GM21786 (cell line): ENCODE measurements around the gene TEX261.
"Not testable (repeated sequence)": the region's sequence is repeated elsewhere in the genome, so short reads cannot be mapped to it uniquely, and the experiment has no call there.

ENCODE experiments used
- ATAC-seq: cut with Tn5 transposase; IDR thresholded peaks from one replicate; pipeline ENCODE4 v1.9.1; 2021; ENCODE audit not compliant: unreplicated experiment

TEX261 gene

DNA sequence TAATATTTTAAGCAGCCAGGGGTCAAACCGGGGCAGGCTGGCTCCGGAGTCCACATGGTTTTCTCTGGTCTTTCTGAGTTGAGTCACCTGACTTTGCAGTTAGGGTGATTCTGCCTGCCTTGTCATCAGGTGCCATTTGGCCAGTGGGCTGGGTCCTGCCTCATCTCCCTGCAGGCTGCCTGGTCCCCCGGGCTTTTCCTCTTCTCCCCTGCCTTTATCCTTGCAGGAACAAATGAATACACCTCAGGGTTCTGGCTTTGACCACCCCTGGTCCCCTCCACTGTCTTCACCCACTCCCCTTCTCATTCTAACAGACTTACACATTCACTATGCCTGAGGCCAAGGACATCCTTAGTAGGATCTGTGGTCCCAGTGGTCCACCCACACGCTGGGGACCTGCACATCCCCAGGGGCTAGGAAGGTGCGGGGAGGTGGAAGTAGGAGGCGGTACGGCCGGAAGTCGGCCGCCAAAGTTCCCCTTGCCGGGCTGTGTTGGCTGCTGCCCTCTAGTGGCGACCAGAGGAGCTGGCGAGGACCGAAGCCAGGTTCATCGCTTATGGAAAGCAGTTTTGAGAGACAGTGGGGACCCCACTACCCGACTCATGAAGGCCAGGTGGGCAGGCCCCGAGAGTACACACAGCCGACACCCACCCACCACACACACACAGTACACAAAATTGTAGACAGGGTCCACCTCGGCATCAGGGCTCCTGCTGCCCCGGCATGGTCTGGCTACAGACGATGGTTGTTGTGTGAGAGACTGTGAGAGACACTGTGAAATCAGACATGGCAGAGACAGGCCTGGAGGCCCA is 6.3 kb upstream of the TEX261 start:
- ATAC-seq, result peak; percentile 95

DNA sequence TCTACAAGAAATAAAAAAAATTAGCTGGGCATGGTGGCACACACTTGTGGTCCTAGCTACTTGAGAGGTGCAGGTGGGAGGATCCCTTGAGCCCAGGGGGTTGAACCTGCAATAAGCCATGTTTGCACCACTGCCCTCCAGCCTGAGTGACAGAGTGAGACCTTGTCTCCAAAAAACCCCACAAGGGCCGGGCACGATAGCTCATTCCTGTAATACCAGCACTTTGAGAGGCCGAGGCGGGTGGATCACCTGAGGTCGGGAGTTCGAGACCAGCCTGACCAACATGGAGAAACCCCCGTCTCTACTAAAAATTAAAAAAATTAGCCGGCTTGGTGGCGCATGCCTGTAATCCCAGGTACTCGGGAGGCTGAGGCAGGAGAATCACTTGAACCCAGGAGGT is 5.3 kb upstream of the TEX261 start:
- not testable (repeated sequence) for ATAC-seq

DNA sequence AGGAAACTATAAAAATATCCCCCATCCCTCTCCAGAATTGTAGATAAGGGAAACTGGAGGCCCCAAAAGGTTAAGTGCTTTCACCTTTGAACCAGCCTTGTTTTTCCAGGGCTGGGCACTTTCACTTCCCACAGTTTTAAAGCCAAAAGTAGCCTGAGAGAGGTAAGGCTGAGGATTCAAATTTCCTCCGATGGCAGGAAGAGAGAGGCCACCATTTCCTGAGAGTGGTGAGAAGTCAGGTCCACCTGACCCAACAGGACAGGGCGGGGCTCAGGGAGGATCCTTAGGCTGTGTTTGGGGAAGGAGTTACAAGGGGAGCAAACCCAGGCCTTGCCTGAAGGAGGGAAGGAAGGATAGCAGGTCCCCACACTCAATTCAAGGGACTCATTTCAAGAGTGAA is 4.7 kb upstream of the TEX261 start:
- ATAC-seq, result no peak

GRCh38 chr2:70998885-70999284 is 4.2 kb upstream of the TEX261 start:
- not testable (repeated sequence) for ATAC-seq

GRCh38 chr2:70995426-70995729 is 705 bp upstream of the TEX261 start:
- ATAC-seq, result peak; percentile 53

- ATAC-seq, result peak; percentile 19
Measured at GRCh38 chr2:70994009-70994698, 519 bp downstream of the TEX261 start.

DNA sequence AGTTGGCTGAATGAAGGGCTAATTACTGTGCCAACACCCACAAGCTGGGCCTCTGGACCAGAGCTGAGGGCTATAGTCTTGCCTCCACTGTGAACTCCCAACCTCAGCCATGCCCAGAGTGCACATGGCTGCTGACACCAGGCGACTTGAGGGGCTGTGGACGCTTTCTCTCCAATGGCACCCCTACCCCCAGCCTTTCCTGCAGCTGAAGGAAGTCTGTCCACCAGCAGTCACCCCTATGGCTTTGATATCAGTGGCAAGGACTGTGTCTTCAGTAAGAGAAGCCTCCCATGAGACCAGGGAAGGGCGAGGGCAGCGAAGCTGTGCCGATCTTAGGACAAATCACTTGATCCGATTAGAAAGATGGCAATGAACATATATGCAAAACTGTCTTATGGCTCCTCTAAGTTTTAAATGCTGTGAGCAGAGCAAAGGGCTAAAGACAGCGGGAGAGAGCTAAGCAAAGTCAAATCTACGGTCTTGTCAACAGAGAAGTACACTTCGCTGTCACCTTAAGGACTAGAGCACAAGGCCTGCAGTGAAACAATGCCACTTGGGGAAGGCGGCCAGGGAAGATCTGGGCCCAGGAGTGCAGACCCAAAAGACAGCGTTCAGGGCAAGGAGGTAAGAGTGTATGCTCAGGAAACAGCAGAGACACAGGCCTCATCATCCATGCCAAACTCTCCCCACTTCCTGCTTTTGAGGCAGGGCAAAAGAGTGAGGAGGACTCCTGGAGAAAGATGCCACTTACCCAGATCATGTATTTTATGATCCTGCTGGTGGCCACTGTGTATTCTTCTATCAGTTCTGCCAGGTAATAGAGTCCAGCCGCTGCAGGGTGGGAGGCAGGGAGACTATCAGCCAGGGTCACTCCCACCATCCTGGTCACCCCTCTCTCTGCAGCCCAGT is 1.5 kb downstream of the TEX261 start:
- ATAC-seq, result no peak

DNA sequence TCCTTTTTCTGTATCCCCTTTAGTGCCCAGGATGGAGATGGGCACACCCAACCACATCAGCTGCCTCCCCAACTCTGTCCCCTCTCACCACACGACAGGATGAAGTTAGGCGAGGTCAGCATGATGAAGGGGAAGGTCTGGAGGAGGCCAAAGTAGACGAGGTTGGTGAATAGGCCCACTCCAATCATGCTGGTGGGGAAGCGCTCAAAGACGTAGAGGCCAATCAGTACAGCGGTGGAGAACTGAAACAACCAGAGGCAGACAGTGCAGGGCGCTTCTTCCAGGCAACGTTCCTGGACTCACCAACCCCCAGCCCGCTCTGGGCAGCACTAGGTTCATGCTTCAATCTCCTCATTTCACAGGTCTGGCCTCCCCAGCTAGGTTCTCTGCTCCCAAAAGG is 2.9 kb downstream of the TEX261 start:
- ATAC-seq, result no peak

GRCh38 chr2:70991142-70991541 is 3.5 kb downstream of the TEX261 start:
- ATAC-seq, result no peak

DNA sequence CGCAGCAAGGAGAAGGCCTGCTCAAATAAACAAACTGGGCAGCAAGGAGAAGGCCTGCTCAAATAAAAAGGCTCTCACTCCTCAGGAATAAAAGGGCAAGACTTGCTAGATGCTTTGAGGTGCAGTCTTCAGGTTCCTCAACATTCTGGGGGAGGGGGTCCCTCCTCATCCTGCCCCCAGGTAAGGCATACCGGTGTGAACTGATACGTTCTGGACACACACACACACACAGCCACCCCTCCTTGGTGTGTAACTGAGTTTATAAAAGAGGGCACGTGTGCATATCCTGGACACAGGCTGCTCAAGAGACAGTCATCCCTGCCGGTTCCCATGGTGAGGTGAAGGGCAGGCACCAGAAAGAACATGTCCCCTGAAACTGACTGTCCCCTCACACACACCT is 4.5 kb downstream of the TEX261 start:
- no peak for ATAC-seq

DNA sequence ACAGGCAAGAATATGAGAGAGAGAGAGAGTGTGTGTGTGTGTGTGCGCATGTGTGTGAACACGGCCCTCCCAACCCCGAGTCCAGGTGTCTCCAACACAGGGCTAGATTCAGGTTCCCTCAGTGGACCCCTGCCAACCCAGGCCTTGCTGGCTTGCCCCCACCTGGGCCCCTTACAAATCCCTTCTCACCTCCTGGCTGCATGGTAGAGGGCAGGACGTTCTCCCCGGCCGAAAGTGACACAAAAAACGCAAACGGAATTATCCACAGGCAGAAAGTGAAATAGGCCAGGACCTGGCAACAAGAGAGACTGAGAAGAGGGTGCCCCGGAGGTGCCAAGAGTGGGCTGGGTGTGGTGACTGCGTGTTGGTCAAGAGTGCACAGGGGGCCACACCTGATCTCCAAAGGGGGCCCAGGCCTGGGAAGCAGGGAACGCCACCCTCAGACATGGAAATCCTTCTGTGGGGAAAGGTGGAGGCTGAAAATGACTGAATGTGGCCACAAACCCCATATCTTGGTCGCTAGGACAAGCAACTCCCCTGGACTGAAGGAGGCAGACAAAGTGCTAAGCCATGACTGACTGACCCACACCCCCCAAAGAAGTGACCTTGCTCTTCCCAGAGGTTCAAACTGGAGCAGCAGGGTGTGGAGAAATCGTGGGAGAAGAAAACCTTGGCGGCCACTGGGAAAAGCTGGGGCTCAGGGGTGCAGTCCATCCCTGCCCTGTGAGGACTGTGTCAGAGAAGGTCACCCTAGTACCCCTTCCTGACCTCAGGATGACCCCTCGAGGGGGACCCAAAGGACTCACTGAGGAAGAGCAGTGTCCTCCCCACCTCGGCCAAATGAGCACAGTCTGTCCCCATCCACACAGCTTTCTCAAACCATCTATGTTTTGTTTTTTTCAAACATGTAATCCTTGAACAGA is 5.7 kb downstream of the TEX261 start:
- ATAC-seq, result no peak

- ATAC-seq, result no peak
Measured at GRCh38 chr2:70988151-70988550, 6.5 kb downstream of the TEX261 start.

DNA sequence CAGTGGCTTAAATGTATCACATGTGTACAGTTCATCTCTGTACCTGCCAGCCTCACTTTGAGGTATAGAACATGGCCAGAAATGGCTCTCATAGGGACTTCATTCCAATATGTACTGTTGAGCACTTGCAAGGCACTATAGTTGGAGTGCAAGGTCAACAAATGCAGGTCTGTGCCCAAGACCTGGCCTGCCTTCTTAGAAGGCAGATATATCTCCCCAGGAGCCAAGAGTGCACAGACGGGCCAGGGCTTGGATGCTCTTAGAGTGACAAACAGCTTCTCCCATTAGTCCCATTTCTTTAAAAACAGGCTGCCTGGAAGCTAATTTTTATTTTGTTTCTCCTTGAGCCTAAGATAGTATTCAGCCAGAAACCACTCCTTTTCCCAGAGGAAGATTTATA is 7.3 kb downstream of the TEX261 start:
- no peak for ATAC-seq

DNA sequence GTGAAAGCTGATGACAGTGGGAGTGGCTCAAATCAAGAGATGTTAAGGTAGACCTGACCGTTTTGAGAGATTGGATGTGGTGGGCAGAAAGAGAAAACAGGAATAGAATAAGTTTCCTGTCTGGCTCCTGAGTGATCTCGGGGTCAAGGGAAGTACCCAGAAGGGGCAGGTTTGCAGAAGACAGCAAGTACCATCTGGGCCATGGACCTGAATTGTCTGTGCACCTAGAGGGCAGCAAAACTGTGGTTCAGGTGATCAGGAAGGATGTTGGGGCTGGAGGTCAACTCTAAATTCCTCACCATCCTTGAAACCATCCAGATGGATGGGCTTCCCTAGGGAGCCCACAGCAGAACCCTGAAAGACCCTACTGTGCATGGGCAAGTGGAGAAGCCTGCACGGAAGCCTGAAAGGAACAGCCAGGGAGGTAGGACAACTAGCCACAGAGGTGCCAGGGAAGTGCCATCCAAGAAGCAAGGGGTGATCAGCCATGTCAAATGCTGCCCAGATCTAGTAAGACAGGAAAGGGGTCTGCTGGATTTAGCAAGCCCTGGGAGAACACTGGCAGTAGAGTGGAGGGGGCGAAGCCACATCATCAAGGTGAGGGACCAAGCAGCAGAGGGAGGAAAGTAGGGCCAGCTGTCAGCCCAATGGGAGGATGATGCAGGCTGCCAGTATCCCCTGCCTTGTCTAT is 8.0 kb downstream of the TEX261 start:
- no peak for ATAC-seq

GRCh38 chr2:70985956-70986355 is 8.7 kb downstream of the TEX261 start:
- no peak for ATAC-seq

- no peak for ATAC-seq
Measured at GRCh38 chr2:70985283-70985688, 9.4 kb downstream of the TEX261 start.

DNA sequence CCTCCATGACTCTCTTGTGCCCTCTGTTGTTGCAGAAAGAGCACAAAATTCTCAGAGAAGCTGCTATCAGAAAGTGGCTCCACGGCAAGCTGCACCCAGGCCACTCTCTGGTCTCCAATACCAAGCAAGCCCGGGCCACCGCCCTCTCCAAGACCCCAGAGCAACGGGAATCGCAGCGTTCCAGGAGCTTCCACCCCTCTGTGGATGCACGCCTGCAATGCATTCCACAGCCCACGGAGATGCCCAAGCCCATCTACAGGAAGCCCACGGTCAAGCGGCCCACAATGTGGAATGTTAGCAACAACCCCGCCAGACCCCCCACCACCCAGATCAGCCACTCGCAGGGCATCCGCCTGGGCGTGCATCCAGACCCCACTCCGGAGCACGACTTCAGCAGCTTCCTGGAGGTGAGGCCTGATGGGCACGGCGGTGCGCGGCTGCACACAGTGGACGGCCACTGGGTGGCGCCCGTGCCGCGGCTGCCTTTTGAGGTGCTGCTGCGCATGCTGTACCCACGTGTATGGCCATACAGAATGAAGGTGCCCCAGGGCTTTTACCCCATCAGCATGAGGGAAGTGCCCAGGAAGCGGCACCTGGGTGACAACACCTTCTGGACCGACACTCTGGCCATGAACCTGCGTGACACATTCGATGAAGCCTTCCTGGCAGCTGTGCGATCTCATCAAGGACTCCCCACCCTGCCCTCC is 9.9 kb downstream of the TEX261 start:
- ATAC-seq, result peak; percentile 94

- no peak for ATAC-seq
Measured at GRCh38 chr2:70984228-70984575, 10.5 kb downstream of the TEX261 start.

DNA sequence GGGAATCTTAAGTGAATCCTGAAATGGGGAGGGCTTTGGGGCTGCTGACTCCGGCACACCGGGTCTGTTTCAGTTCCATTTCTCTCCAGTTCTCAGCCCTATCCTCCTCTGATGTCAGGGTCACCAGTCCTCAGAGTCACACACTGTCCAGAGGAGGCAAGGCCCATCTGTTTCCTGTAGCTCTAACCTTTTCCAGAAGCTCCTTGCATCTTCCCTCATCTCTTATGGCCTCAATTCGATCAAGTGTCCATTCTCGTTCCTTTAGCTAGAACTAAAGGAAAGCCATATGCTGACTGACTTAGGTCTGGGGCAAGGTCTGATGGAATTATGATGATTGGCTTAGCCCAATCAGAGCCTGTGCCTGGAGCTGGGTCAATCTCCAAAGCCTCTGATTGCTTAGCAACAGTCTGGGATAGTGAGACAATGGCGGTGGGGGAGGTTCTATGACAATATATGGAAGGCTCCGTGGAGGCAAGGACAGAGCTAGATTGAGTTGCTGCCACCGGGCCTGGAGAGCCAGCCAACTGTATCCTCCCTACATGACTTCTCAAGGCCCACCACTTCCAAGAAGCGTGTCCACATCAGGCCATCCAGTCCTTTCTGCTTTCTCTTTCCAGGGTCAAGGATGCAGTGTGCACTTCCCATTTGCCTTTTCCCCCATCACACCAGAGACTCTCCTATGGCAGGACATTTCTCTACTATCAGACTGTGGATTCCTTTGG is 11.0 kb downstream of the TEX261 start:
- ATAC-seq, result no peak
